Skin of body (tissue), 2 donors: Measurements from ENCODE around the gene ZNF226. TPM values are rescaled to one million over a fixed set of nuclear protein-coding genes. Genes with fewer than 3 reads are reported as not detected.
A peak's percentile ranks its signal among the peaks of the same experiment; 100 is the strongest.
"Not testable (repeated sequence)": the region's sequence is repeated elsewhere in the genome, so short reads cannot be mapped to it uniquely, and the experiment has no call there.

Experiments used
- DNase-seq: peaks from one replicate; lab custom pipeline; 2025; lab: John Stamatoyannopoulos, UW
- total RNA-seq: library from RNA; depleted of rRNA; stranded (reverse); fragments of >200 nt; gene quantifications from one replicate; pipeline ENCODE4 v1.2.3, GENCODE V29; 2014

Gene ZNF226
- total RNA-seq, result 20.3 TPM

- DNase-seq, result peak; percentile 100
Measured at GRCh38 chr19:44164673-44165512, at the start of gene ZNF226. Gene ZNF226 (plus strand): TSS chr19:44165100. CDS start chr19:44170081, 4,981 bp downstream.

GRCh38 chr19:44121162-44121561 lies 43.7 kb upstream of the ZNF226 start:
- DNase-seq, result not testable (repeated sequence)

GRCh38 chr19:44131955-44132354 lies 32.9 kb upstream of the ZNF226 start:
- no peak for DNase-seq

GRCh38 chr19:44141191-44142058 lies 23.5 kb upstream of the ZNF226 start, which contains the start of gene ZNF234:
Gene ZNF234 (plus strand): TSS chr19:44141554. CDS start chr19:44144633, 3,079 bp downstream.
- DNase-seq, result peak; percentile 78

GRCh38 chr19:44142059-44142433 lies 22.9 kb upstream of the ZNF226 start:
- DNase-seq, result no peak

- DNase-seq, result no peak
Measured at GRCh38 chr19:44149776-44150175, 15.1 kb upstream of the ZNF226 start.

GRCh38 chr19:44151491-44151890 lies 13.4 kb upstream of the ZNF226 start:
- DNase-seq, result no peak

GRCh38 chr19:44156475-44156874 lies 8.4 kb upstream of the ZNF226 start:
- DNase-seq, result no peak

GRCh38 chr19:44163789-44164188 lies 1.1 kb upstream of the ZNF226 start:
- DNase-seq, result no peak

GRCh38 chr19:44164327-44164672 lies 600 bp upstream of the ZNF226 start:
- DNase-seq, result no peak

GRCh38 chr19:44170660-44171059 lies 5.8 kb downstream of the ZNF226 start:
- not testable (repeated sequence) for DNase-seq

GRCh38 chr19:44176590-44176989 lies 11.7 kb downstream of the ZNF226 start:
- DNase-seq, result no peak

GRCh38 chr19:44180968-44181367 lies 16.1 kb downstream of the ZNF226 start:
- DNase-seq, result no peak

- DNase-seq, result no peak
Measured at GRCh38 chr19:44182145-44182544, 17.2 kb downstream of the ZNF226 start.

- DNase-seq, result no peak
Measured at GRCh38 chr19:44190020-44190419, 25.1 kb downstream of the ZNF226 start.

GRCh38 chr19:44192127-44192526 lies 27.2 kb downstream of the ZNF226 start:
- no peak for DNase-seq

- no peak for DNase-seq
Measured at GRCh38 chr19:44196772-44197171, 31.9 kb downstream of the ZNF226 start.

GRCh38 chr19:44202470-44202869 lies 37.6 kb downstream of the ZNF226 start:
- DNase-seq, result no peak

- no peak for DNase-seq
Measured at GRCh38 chr19:44202974-44203373, 38.1 kb downstream of the ZNF226 start.

GRCh38 chr19:44203877-44204276 lies 39.0 kb downstream of the ZNF226 start:
- not testable (repeated sequence) for DNase-seq

- no peak for DNase-seq
Measured at GRCh38 chr19:44204772-44205171, 39.9 kb downstream of the ZNF226 start.

- peak; percentile 96 for DNase-seq
Measured at GRCh38 chr19:44207126-44207803, 42.4 kb downstream of the ZNF226 start.
